ENCODE results near the gene TMEM238. TPM values are rescaled to one million over a fixed set of nuclear protein-coding genes. Genes with fewer than 3 reads are reported as not detected.

TMEM238 gene
- total RNA-seq, 1 donor from 2014 or later = 1.4 TPM

GRCh38 chr19:55368701-55369563 lies 15.2 kb downstream of the TMEM238 start:
- TF ChIP-seq, protein P1, sequence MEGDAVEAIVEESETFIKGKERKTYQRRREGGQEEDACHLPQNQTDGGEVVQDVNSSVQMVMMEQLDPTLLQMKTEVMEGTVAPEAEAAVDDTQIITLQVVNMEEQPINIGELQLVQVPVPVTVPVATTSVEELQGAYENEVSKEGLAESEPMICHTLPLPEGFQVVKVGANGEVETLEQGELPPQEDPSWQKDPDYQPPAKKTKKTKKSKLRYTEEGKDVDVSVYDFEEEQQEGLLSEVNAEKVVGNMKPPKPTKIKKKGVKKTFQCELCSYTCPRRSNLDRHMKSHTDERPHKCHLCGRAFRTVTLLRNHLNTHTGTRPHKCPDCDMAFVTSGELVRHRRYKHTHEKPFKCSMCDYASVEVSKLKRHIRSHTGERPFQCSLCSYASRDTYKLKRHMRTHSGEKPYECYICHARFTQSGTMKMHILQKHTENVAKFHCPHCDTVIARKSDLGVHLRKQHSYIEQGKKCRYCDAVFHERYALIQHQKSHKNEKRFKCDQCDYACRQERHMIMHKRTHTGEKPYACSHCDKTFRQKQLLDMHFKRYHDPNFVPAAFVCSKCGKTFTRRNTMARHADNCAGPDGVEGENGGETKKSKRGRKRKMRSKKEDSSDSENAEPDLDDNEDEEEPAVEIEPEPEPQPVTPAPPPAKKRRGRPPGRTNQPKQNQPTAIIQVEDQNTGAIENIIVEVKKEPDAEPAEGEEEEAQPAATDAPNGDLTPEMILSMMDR (IDR thresholded peaks at IDR 0.05; ENCODE audit: insufficient read depth, low read length, poor library complexity, severe bottlenecking) = no peak

GRCh38 chr19:55368106-55368505 lies 16.0 kb downstream of the TMEM238 start:
- TF ChIP-seq, protein P1 (IDR thresholded peaks at IDR 0.05; ENCODE audit: insufficient read depth, low read length, poor library complexity, severe bottlenecking) = no peak
- no peaks in the 10 kb centered on the region for H3K36me3 ChIP-seq (ENCODE audit: control insufficient read depth, insufficient read depth, low read length)
- DNase-seq (ENCODE audit: low read depth) = no peak
- peak overlapping the region; percentile 67 for H3K4me3 ChIP-seq (ENCODE audit: low read depth, low read length)
- no peaks in the 10 kb centered on the region for H3K27me3 ChIP-seq (ENCODE audit: control insufficient read depth, insufficient read depth, low read length)

More at GRCh38 chr19:55368701-55369563, 15.2 kb downstream of the TMEM238 start:
- no peaks in the 10 kb centered on the region for H3K27me3 ChIP-seq (ENCODE audit: control insufficient read depth, insufficient read depth, low read length)
- H3K4me3 ChIP-seq (ENCODE audit: low read depth, low read length) = peak overlapping the region; percentile 67
- H3K36me3 ChIP-seq (ENCODE audit: control insufficient read depth, insufficient read depth, low read length) = no peaks in the 10 kb centered on the region
- no peak for DNase-seq (ENCODE audit: low read depth)

DNA sequence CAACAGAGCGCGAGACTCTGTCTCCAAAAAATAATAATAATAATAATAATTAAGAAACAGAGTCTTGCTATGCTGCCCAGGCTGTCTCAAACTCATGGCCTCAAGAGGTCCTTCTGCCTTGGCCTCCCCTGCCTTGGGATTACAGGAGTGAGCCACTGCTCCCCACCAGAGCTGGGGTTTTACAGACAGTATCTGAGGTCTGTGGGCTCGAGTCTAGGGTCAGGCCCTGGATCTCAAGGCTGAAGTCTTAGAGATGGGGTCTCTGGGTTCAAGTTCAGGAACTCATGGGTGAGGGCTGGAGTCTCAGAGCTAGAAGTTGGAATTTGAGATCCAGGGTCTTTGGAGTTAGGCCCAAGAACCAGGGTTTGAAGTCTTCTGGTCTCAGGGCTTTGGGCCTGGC lies 17.3 kb downstream of the TMEM238 start:
- no peak overlapping the region for H3K4me3 ChIP-seq (ENCODE audit: low read depth, low read length)
- TF ChIP-seq, protein P1 (IDR thresholded peaks at IDR 0.05; ENCODE audit: insufficient read depth, low read length, poor library complexity, severe bottlenecking) = no peak

DNA sequence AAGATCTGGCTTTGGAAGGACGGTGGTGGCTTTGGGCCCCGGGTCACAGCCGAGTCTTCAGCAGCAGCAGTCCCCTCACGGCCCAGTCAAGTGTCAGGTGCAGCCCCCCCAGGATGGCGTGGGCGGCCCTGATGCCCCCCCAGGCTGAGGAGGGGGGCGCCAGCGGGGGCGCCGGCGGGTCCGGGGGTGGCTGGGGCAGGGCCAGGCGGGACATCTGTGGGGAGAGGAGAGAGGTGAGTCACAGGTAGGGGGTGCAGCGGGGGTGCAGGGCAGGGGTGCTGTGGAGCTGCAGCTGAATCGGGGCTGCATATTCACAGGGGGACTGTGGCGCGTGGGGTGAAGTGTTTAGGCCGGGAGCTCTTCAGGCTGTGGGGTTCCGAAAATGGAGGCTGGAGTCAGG lies 18.1 kb downstream of the TMEM238 start:
- Histone ChIP-seq H3K27me3 (ENCODE audit: control insufficient read depth, insufficient read depth, low read length) (no peaks in the 10 kb centered on the region), H3K36me3 (ENCODE audit: control insufficient read depth, insufficient read depth, low read length) (no peaks in the 10 kb centered on the region), H3K4me3 (ENCODE audit: low read depth, low read length) (no peak overlapping the region)
- TF ChIP-seq, protein P1 (IDR thresholded peaks at IDR 0.05; ENCODE audit: insufficient read depth, low read length, poor library complexity, severe bottlenecking) = no peak
- no peak for DNase-seq (ENCODE audit: low read depth)

More for the DNA sequence above, 17.3 kb downstream of the TMEM238 start:
- H3K36me3 ChIP-seq (ENCODE audit: control insufficient read depth, insufficient read depth, low read length) = no peaks in the 10 kb centered on the region
- no peak for DNase-seq (ENCODE audit: low read depth)
- no peaks in the 10 kb centered on the region for H3K27me3 ChIP-seq (ENCODE audit: control insufficient read depth, insufficient read depth, low read length)

DNA sequence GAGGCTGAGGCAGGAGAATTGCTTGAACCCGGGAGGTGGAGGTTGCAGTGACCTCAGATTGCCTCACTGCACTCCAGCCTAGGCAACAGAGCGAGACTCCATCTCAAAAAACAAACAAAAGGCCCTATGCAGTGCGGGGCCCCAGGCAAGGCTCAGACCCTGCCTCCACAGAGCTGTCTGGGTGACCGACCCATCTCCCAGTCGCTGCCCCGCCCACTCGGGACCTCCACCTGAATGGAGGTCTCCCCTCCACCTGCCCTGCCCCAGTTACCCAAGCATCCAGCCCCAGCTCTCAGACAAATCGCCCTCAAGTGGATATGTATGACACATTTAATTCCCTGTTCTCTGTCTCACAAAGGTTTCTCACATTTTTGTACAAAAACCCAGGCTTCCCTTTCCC lies 18.8 kb downstream of the TMEM238 start:
- Histone ChIP-seq H3K4me3 (ENCODE audit: low read depth, low read length) (no peak overlapping the region), H3K36me3 (ENCODE audit: control insufficient read depth, insufficient read depth, low read length) (no peaks in the 10 kb centered on the region), H3K27me3 (ENCODE audit: control insufficient read depth, insufficient read depth, low read length) (no peaks in the 10 kb centered on the region)
- TF ChIP-seq, protein P1 (IDR thresholded peaks at IDR 0.05; ENCODE audit: insufficient read depth, low read length, poor library complexity, severe bottlenecking) = no peak
- no peak for DNase-seq (ENCODE audit: low read depth)
